PFSK-1 (cell line): ENCODE results near the gene AXDND1.

Experiments used
- FOXP2 ChIP-seq: optimal IDR thresholded peaks from 2 replicates; pipeline ENCODE3; 2011; ENCODE audit warnings: borderline replicate concordance, control low read depth, inconsistent platforms; ENCODE audit not compliant: insufficient read depth; ENCODE audit errors: extremely low read length, extremely low read depth
- POLR2AphosphoS5 ChIP-seq: IDR thresholded peaks from 2 replicates; pipeline ENCODE4 v1.6.1; 2012; ENCODE audit warnings: low read depth, mild to moderate bottlenecking, control low read depth, low read length, moderate library complexity
- TF ChIP-seq, protein P1 (sequence below), 2 experiments: IDR thresholded peaks; 2 replicates each; pipeline versions ENCODE4 v1.6.1 to v1.8.0; 2011 to 2012; ENCODE audit warnings: low read depth in 2 of 2, low read length in 2 of 2, control low read depth in 1 of 2, inconsistent platforms in 1 of 2, mild to moderate bottlenecking in 1 of 2, moderate library complexity in 1 of 2; ENCODE audit not compliant: insufficient read depth in 1 of 2

DNA sequence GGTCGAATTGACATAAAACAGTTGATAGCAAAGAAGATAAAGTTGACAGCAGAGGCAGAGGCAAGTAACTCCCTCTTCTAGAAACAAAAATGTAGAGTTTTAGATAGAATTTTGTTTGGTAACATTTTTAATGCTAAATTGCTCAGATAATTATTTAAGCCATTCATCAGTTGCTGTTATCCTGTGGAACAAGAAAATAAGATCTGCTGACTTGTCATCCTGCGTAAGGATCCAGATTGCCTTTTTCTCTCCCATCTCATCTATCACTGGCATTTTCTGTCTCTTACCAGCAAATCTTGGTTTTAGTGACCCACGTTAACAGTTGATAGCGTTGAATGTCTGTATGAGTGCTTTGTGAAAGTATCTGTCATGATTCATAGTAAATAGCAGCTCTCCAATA, 42.3 kb upstream of the AXDND1 start:
- TF ChIP-seq FOXP2, result no peak
- TF ChIP-seq POLR2AphosphoS5, result no peak
- TF ChIP-seq, protein P1, sequence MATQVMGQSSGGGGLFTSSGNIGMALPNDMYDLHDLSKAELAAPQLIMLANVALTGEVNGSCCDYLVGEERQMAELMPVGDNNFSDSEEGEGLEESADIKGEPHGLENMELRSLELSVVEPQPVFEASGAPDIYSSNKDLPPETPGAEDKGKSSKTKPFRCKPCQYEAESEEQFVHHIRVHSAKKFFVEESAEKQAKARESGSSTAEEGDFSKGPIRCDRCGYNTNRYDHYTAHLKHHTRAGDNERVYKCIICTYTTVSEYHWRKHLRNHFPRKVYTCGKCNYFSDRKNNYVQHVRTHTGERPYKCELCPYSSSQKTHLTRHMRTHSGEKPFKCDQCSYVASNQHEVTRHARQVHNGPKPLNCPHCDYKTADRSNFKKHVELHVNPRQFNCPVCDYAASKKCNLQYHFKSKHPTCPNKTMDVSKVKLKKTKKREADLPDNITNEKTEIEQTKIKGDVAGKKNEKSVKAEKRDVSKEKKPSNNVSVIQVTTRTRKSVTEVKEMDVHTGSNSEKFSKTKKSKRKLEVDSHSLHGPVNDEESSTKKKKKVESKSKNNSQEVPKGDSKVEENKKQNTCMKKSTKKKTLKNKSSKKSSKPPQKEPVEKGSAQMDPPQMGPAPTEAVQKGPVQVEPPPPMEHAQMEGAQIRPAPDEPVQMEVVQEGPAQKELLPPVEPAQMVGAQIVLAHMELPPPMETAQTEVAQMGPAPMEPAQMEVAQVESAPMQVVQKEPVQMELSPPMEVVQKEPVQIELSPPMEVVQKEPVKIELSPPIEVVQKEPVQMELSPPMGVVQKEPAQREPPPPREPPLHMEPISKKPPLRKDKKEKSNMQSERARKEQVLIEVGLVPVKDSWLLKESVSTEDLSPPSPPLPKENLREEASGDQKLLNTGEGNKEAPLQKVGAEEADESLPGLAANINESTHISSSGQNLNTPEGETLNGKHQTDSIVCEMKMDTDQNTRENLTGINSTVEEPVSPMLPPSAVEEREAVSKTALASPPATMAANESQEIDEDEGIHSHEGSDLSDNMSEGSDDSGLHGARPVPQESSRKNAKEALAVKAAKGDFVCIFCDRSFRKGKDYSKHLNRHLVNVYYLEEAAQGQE (IDR thresholded peaks at IDR 0.05; ENCODE audit: insufficient read depth in 1 of 2, low read depth in 2 of 2, low read length in 2 of 2), result no peak
